Neutrophil (primary cell): ENCODE results near the gene KCNK15.

Source experiments
- H3K27ac ChIP-seq: fragments of 200-600 bp; sonication (generic); 2 replicates; pipeline ENCODE4 v1.5.1; 2016; ENCODE audit warnings: mild to moderate bottlenecking, moderate library complexity
- H3K27me3 ChIP-seq: fragments of 200-600 bp; sonication (generic); 2 replicates; pipeline ENCODE4 v1.6.0; 2016; ENCODE audit warnings: mild to moderate bottlenecking
- H3K36me3 ChIP-seq: fragments of 200-600 bp; sonication (generic); 2 replicates; pipeline ENCODE4 v1.5.1; 2017
- H3K4me1 ChIP-seq, 2 experiments: fragments of 200-600 bp in 1 of 2; sonication (generic) in 1 of 2; 1 replicate in 1 of 2; 2 replicates in 1 of 2; pipeline versions ENCODE4 v1.5.1 to v1.6.1; 2013 to 2016; ENCODE audit warnings: low read depth in 1 of 2, low read length in 1 of 2, mild to moderate bottlenecking in 1 of 2, moderate library complexity in 1 of 2; ENCODE audit not compliant: control insufficient read depth in 1 of 2, insufficient read depth in 1 of 2
- H3K4me3 ChIP-seq, 2 experiments: fragments of 200-600 bp in 1 of 2; sonication (generic) in 1 of 2; 1 replicate in 1 of 2; 2 replicates in 1 of 2; pipeline ENCODE4 v1.5.1; 2013 to 2016; ENCODE audit warnings: low read depth in 1 of 2, low read length in 1 of 2, mild to moderate bottlenecking in 1 of 2, moderate library complexity in 1 of 2
- H3K9me3 ChIP-seq: fragments of 200-600 bp; sonication (generic); 2 replicates; pipeline ENCODE4 v1.5.1; 2016
- TF ChIP-seq, protein P1 (sequence below): fragments of 200-600 bp; sonication (generic); IDR thresholded peaks from 2 replicates; pipeline ENCODE4 v1.5.1; 2016; ENCODE audit warnings: antibody characterized with exemption

KCNK15 gene

GRCh38 chr20:44788706-44789456 is 43.2 kb downstream of the KCNK15 start:
- H3K27me3 ChIP-seq: peaks cover 47% of the 10 kb centered on the region

DNA sequence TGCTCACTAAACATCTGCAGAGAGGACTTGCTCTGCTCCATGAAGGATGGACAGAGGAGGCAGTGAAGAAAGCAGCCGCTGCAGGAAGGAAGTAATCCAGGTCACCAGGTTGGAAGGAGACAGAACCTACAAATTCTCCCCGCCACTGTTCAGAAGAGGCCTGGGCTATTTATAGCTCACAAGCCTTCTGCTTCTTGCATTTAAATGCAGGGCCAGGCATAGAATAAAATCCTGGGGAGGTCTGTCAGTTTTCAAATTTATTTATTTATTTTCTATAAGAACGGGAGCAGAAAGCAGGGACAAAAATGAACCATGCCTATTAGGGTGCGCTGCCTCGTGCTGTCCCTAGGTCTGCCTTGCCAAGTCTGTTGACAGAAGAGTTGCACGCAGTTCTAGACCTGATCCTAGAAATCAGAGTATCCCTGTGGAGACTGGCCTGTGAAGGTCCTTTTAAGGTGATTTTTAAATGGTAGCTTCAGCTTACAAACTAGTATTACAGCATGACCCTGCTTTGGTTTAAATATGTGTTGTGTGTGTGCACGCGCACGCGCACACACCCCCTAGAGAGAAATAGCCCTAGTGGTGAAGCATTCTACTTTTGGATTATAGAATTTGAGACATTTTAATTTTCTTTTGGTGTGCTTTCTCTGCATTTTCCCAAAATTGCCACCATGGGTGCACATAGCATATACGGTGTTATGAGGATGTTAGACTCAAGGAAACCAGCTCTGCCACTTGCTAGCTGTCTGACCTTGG is 45.2 kb downstream of the KCNK15 start:
- Histone ChIP-seq H3K36me3 (no peaks in the 10 kb centered on the region), H3K27me3 (peaks cover 51% of the 10 kb centered on the region)
- TF ChIP-seq, protein P1, sequence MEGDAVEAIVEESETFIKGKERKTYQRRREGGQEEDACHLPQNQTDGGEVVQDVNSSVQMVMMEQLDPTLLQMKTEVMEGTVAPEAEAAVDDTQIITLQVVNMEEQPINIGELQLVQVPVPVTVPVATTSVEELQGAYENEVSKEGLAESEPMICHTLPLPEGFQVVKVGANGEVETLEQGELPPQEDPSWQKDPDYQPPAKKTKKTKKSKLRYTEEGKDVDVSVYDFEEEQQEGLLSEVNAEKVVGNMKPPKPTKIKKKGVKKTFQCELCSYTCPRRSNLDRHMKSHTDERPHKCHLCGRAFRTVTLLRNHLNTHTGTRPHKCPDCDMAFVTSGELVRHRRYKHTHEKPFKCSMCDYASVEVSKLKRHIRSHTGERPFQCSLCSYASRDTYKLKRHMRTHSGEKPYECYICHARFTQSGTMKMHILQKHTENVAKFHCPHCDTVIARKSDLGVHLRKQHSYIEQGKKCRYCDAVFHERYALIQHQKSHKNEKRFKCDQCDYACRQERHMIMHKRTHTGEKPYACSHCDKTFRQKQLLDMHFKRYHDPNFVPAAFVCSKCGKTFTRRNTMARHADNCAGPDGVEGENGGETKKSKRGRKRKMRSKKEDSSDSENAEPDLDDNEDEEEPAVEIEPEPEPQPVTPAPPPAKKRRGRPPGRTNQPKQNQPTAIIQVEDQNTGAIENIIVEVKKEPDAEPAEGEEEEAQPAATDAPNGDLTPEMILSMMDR: no peak

More at GRCh38 chr20:44788706-44789456, 43.2 kb downstream of the KCNK15 start:
- Histone ChIP-seq H3K4me3 (no peak overlapping the region), H3K27ac (no peak overlapping the region), H3K9me3 (no peaks in the 10 kb centered on the region), H3K36me3 (no peaks in the 10 kb centered on the region), H3K4me1 (no peaks in the 10 kb centered on the region)
- TF ChIP-seq, protein P1: no peak

GRCh38 chr20:44792796-44793195 is 47.1 kb downstream of the KCNK15 start:
- no peaks in the 10 kb centered on the region for H3K4me1 ChIP-seq
- no peak overlapping the region for H3K27ac ChIP-seq
- H3K4me3 ChIP-seq: no peak overlapping the region
- no peaks in the 10 kb centered on the region for H3K9me3 ChIP-seq
- H3K27me3 ChIP-seq: peaks cover 50% of the 10 kb centered on the region
- H3K36me3 ChIP-seq: no peaks in the 10 kb centered on the region
- TF ChIP-seq, protein P1: no peak

More for the DNA sequence above, 45.2 kb downstream of the KCNK15 start:
- Histone ChIP-seq H3K27ac (no peak overlapping the region), H3K4me3 (no peak overlapping the region), H3K9me3 (no peaks in the 10 kb centered on the region), H3K4me1 (no peaks in the 10 kb centered on the region)

- Histone ChIP-seq H3K9me3 (no peaks in the 10 kb centered on the region), H3K4me1 (no peaks in the 10 kb centered on the region), H3K4me3 (no peak overlapping the region), H3K27ac (no peak overlapping the region), H3K27me3 (peaks cover 40% of the 10 kb centered on the region), H3K36me3 (no peaks in the 10 kb centered on the region)
- TF ChIP-seq, protein P1: no peak
These were observed 50.2 kb downstream of the KCNK15 start for GRCh38 chr20:44795836-44796235.

DNA sequence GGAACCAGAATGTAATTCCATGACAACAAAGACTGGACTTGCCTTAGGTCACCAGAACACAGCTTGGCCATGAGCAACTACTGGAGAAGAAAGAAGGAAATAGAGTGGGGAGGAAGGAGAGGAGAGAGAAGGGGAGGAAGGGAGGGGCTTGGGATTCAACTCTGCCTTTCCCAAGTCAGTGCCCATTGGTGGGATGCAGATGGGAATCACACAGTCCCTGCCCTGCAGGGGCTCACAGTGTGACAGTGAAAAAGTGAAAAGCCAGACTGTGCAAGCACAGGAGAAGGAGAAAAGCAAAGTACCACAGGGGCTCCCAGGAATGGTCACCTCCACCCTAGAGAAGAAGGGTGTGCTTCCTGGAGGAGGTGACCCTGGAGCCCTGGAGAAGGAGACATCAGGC is 50.6 kb downstream of the KCNK15 start:
- Histone ChIP-seq H3K4me1 (no peaks in the 10 kb centered on the region), H3K27me3 (peaks cover 35% of the 10 kb centered on the region), H3K4me3 (no peak overlapping the region), H3K27ac (no peak overlapping the region), H3K9me3 (no peaks in the 10 kb centered on the region), H3K36me3 (no peaks in the 10 kb centered on the region)
- TF ChIP-seq, protein P1: no peak
